HL-60/S4 treated with phorbol 12-myristate 13-acetate at 8.2 ng/mL for 4 days and 3 days (cell line): ENCODE measurements around the gene GSS.

ENCODE experiments used
- in situ Hi-C: fragments of 300-500 bp; cut with MboI; formaldehyde crosslinking; loops from 2 replicates; pipeline ENCODE4 v1.15.0; 2022; ENCODE audit warnings: low sequenced_read_pairs

GSS gene

GRCh38 chr20:34978092-34978744 lies 22.6 kb upstream of the GSS start:
- in situ Hi-C loops: no loop called here

GRCh38 chr20:34977365-34978091 lies 21.9 kb upstream of the GSS start:
- in situ Hi-C loops: no loop called here

GRCh38 chr20:34976286-34976685 lies 20.7 kb upstream of the GSS start:
- in situ Hi-C loops: no loop called here

- in situ Hi-C loops: no loop called here
Observed at GRCh38 chr20:34974246-34974645, 18.6 kb upstream of the GSS start.

GRCh38 chr20:34971561-34972235 lies 16.1 kb upstream of the GSS start:
- in situ Hi-C loops: no loop called here

GRCh38 chr20:34970846-34971560 lies 15.4 kb upstream of the GSS start:
- in situ Hi-C loops: no loop called here

GRCh38 chr20:34970193-34970840 lies 14.7 kb upstream of the GSS start:
- in situ Hi-C loops: no loop called here

GRCh38 chr20:34968042-34968775 lies 12.6 kb upstream of the GSS start:
- in situ Hi-C loops: no loop called here

- in situ Hi-C loops: no loop called here
Observed at GRCh38 chr20:34967421-34967820, 11.8 kb upstream of the GSS start.

GRCh38 chr20:34965051-34965450 lies 9.4 kb upstream of the GSS start:
- in situ Hi-C loops: no loop called here

GRCh38 chr20:34964486-34964885 lies 8.9 kb upstream of the GSS start:
- in situ Hi-C loops: no loop called here

GRCh38 chr20:34956751-34957472 lies 1.3 kb upstream of the GSS start:
- in situ Hi-C loops: no loop called here

GRCh38 chr20:34956041-34956458 lies 444 bp upstream of the GSS start:
- in situ Hi-C loops: no loop called here

- in situ Hi-C loops: no loop called here
Observed at GRCh38 chr20:34954904-34955230, 739 bp downstream of the GSS start.

- in situ Hi-C loops: no loop called here
Observed at GRCh38 chr20:34953960-34954359, 1.6 kb downstream of the GSS start.

GRCh38 chr20:34952671-34953070 lies 2.9 kb downstream of the GSS start:
- in situ Hi-C loops: no loop called here

- in situ Hi-C loops: no loop called here
Observed at GRCh38 chr20:34951652-34952051, 4.0 kb downstream of the GSS start.

- in situ Hi-C loops: no loop called here
Observed at GRCh38 chr20:34951252-34951651, 4.4 kb downstream of the GSS start.

GRCh38 chr20:34949120-34949519 lies 6.5 kb downstream of the GSS start:
- in situ Hi-C loops: no loop called here

GRCh38 chr20:34948030-34948429 lies 7.6 kb downstream of the GSS start:
- in situ Hi-C loops: no loop called here
